BJ (cell line): ENCODE results near the gene DDIT3. TPM values are rescaled to one million over a fixed set of nuclear protein-coding genes. Genes with fewer than 3 reads are reported as not detected.

ENCODE experiments used
- CTCF ChIA-PET: fragments of 350-600 bp; formaldehyde crosslinking; extraction: SDS; loops from one replicate; lab custom pipeline; 2021; ENCODE audit warnings: antibody characterized with exemption, inconsistent platforms; lab: Yijun Ruan, JAX
- POLR2A ChIA-PET: fragments of 300-600 bp; sonication (Branson Sonifier 250); formaldehyde crosslinking; extraction: SDS; loops from one replicate; lab custom pipeline; 2021; ENCODE audit warnings: antibody characterized with exemption; lab: Charles Lee
- DNase-seq: peaks from one replicate; pipeline ENCODE4 v3.0.0-alpha.2; 2011; ENCODE audit warnings: low read depth
- H3K27me3 ChIP-seq: 2 replicates; pipeline ENCODE4 v1.6.0; 2011; ENCODE audit warnings: low read length; ENCODE audit not compliant: control insufficient read depth, insufficient read depth
- H3K36me3 ChIP-seq: 2 replicates; pipeline ENCODE4 v1.5.1; 2011; ENCODE audit warnings: low read length; ENCODE audit not compliant: control insufficient read depth, insufficient read depth
- H3K4me3 ChIP-seq: 2 replicates; pipeline ENCODE4 v1.5.1; 2011; ENCODE audit warnings: low read depth, mild to moderate bottlenecking, control low read depth, low read length
- polyA plus RNA-seq: library from polyadenylated mRNA; depleted of rRNA; stranded (reverse); fragments of >200 nt; gene quantifications from 2 replicates; pipeline ENCODE4 v1.2.3, GENCODE V29; 2011
- TF ChIP-seq, protein P1 (sequence below): IDR thresholded peaks from 2 replicates; pipeline ENCODE4 v1.5.1; 2011; ENCODE audit warnings: low read depth, mild to moderate bottlenecking, control low read depth, inconsistent platforms, low read length, moderate library complexity; ENCODE audit not compliant: insufficient read depth

DDIT3 gene
- polyA plus RNA-seq, 1 experiment: 65.4 TPM

DNA sequence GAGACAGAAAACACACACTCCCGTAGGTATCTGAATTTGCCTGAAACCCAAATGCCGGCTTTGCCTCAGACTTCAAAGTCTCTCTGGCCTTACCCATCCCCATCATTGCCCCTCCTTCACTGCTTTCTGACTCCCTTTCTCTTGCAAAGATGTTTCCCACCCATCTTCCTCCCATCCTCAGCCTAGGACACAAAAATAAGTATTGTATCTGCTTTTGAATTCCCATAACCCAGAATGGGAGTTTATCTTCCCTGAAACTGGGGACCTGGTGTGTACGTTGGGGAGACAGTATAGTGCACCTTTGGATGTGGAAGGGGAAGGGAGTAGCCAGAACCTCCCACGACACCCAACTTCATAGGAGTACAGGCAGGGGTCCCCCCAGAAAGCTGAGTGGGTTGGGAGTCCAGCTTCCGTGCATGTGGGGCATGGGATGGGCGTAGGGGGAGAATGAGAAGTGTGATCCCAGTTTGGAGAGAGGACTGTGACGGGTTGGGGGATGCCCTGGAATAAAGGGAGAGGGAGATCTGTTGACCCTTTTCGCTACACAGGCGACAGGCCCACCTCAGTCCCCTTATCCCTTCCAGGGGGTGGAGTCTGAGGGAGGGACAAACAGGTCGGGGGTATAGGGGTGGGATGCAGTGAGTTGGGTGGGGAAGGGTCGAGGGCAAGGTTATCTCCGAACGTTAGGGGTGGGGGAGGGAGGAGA, 29.0 kb upstream of the DDIT3 start:
- DNase-seq: no peak
- TF ChIP-seq, protein P1, sequence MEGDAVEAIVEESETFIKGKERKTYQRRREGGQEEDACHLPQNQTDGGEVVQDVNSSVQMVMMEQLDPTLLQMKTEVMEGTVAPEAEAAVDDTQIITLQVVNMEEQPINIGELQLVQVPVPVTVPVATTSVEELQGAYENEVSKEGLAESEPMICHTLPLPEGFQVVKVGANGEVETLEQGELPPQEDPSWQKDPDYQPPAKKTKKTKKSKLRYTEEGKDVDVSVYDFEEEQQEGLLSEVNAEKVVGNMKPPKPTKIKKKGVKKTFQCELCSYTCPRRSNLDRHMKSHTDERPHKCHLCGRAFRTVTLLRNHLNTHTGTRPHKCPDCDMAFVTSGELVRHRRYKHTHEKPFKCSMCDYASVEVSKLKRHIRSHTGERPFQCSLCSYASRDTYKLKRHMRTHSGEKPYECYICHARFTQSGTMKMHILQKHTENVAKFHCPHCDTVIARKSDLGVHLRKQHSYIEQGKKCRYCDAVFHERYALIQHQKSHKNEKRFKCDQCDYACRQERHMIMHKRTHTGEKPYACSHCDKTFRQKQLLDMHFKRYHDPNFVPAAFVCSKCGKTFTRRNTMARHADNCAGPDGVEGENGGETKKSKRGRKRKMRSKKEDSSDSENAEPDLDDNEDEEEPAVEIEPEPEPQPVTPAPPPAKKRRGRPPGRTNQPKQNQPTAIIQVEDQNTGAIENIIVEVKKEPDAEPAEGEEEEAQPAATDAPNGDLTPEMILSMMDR: no peak
- CTCF ChIA-PET: no interaction called here
- no peaks in the 10 kb centered on the region for H3K36me3 ChIP-seq
- peak overlapping the region; percentile 42 for H3K4me3 ChIP-seq
- peaks cover 6% of the 10 kb centered on the region for H3K27me3 ChIP-seq
- POLR2A ChIA-PET: no interaction called here

DNA sequence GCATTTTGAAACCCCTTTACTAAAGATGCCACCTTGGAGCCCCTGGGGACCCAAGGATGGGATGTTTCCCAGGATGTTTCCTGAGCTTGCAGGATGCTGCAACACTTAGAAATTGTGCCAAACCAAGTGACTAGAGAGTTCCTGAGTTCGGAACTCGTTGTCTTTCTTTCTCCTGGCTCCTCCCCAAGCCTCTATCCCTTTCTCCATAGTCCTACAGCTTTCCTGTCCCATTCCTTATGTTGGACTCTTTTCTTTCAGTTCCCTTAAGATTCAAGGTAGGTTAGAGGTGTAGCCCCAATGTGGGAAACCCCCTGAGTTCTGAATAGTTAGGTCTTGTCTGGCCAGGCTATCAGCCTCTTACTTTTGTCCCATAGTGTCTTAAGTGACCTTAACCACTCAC, 28.2 kb upstream of the DDIT3 start:
- TF ChIP-seq, protein P1: no peak
- POLR2A ChIA-PET: no interaction called here
- DNase-seq: no peak
- Histone ChIP-seq H3K27me3 (peaks cover 6% of the 10 kb centered on the region), H3K4me3 (no peak overlapping the region), H3K36me3 (no peaks in the 10 kb centered on the region)
- CTCF ChIA-PET: no interaction called here

DNA sequence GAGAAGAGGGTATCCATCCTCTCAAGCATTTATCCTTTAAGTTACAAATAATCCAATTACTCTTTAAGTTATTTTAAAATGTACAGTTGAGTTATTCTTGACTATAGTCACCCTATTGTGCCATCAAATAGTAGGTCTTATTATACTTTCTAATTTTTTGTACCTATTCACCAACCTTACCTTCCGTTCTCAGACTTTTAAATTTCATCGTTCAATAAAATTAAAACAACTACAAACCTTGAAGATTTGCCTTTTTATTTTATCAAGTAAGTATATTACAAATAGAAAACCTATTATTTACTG, 27.6 kb upstream of the DDIT3 start:
- TF ChIP-seq, protein P1: no peak
- CTCF ChIA-PET: no interaction called here
- H3K36me3 ChIP-seq: no peaks in the 10 kb centered on the region
- no peak for DNase-seq
- H3K27me3 ChIP-seq: peaks cover 6% of the 10 kb centered on the region
- H3K4me3 ChIP-seq: no peak overlapping the region
- POLR2A ChIA-PET: no interaction called here

DNA sequence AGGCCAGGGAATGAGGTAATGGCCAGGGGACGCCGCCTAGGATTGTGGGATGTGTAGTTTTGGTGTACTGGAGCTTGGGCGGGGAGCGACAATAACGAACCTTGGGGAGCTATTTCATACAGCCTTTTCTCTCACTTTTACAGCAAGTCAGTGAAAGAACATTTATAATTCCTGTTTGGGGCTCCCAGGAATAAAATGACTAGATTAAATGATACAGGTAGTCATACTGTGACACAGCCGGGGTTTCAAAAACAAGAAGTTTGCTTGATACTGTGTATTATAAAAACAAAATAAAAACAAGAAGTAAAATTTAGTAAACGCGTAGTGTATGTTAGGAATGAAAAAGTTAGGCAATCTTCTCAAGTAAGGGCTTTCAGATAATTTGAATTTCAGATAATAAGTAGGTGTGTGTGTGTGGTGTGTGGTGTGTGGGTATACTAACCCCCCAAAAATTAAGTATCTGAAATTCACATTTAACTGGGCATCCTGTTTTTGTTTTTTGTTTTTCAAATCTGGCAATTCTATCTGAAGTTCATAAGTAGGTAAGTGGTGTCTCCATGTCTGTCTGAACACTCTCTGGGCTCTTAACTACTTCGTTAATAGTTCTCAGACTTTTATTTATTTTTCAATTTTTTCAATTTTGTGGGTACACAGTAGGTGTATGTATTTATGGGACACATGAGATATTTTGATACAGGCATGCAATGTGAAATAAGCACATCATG, 27.1 kb upstream of the DDIT3 start:
- Histone ChIP-seq H3K4me3 (peak overlapping the region; percentile 100), H3K36me3 (no peaks in the 10 kb centered on the region), H3K27me3 (peaks cover 6% of the 10 kb centered on the region)
- CTCF ChIA-PET: interaction anchor here (1.1 kb wide), 1 partner anchor 23 kb away, joined by 3 read pairs; no protein-coding TSS in a partner anchor
- POLR2A ChIA-PET: interaction anchor here (0.5 to 0.6 kb wide), 4 partner anchors 27 to 526 kb away, joined by 3 to 14 read pairs (median 6); partner anchors contain the start of gene DDIT3
- TF ChIP-seq, protein P1: no peak
- DNase-seq: no peak
